HPDE6-E6E7 (cell line): ENCODE data around the gene GEMIN7.

Experiments used
- DNase-seq: peaks from one replicate; pipeline ENCODE4 v3.0.0; 2011; ENCODE audit warnings: missing footprints; ENCODE audit errors: extremely low spot score

The GEMIN7 gene

GRCh38 chr19:45128806-45129205 lies 49.7 kb downstream of the GEMIN7 start:
- no peak for DNase-seq

DNA sequence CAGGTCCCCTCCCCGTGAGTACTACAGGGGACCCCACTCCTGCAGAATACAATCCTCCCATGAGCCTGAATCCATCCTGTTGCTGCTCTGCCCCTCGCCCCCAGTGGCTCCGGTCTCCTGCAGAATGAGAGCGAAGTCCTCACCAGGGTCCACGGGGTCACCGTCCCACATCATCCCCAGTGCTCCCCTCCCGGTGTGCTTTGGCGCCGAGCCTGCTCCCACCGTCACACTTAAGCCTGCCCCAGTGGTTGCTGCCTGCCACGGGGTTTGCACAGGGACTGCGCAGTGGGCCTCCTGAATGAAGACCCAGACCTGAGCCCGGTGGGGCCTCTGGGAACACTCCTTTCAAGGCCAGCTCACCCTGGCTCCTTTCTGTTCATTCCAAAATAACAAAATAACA lies 51.2 kb downstream of the GEMIN7 start:
- no peak for DNase-seq

GRCh38 chr19:45130888-45131615 lies 52.0 kb downstream of the GEMIN7 start:
- no peak for DNase-seq

- DNase-seq = no peak
These were observed 54.6 kb downstream of the GEMIN7 start for GRCh38 chr19:45133661-45134060.

DNA sequence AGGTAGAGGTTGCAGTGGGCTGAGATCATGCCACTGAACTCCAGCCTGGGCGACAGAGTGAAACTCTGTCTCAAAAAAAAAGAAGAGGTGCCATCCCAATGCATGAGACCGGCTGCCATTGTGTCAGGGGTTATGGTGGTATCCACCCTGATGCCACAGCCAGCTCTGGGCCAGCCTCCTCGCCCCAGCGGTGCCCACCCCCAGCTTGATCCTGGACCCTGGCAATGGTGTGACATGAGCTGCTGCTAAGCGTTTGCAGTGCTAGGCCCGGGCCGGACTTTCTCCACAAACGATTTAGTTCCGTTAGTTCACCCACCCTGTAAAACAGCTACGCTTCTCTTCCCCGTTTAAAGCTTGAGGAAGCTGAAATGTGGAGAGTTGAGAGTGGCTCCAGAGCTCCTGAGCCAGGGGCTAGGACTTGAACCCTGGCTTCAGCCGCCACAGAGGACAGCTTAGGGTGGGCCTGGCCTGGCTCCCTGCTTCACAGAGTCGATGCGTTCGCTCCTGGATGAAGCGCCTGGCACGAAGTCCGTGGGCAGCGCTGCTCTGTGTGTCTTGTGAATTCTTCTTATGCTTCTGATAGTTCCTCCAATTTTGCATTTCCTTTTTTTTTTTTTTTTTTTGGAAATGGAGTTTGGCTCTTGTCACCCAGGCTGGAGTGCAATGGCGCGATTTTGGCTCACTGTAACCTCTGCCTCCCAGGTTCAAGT lies 56.3 kb downstream of the GEMIN7 start:
- DNase-seq = no peak

- DNase-seq = no peak
These were observed 57.6 kb downstream of the GEMIN7 start for GRCh38 chr19:45136507-45137178.

DNA sequence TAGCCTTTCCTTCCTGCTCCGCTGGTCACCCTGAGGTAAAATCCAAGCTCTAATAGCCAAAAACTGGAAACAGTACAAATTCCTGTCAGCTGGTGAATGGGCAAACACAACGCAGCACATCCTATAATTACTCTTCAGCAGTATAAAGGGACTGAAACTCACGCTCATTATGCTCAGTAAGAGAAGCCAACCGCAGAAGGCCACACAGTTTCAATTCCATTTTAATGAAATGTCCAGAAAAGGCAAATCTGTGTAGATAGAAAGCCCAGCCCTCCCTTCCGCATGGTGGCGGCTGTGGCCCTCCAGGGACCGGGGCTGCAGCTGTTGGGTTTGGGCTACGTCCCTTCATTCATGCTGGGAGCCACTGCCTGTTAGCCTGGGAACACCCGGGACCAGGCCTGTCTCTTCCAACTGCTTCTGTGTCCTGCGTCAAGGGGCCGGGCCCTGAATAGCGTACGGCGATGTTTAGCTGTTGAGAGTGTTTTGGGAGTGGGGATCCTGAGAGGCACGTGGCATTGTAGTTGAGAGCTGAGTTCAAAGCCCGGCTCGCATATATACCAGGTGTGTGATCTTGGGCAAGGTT lies 58.2 kb downstream of the GEMIN7 start:
- DNase-seq = no peak

DNA sequence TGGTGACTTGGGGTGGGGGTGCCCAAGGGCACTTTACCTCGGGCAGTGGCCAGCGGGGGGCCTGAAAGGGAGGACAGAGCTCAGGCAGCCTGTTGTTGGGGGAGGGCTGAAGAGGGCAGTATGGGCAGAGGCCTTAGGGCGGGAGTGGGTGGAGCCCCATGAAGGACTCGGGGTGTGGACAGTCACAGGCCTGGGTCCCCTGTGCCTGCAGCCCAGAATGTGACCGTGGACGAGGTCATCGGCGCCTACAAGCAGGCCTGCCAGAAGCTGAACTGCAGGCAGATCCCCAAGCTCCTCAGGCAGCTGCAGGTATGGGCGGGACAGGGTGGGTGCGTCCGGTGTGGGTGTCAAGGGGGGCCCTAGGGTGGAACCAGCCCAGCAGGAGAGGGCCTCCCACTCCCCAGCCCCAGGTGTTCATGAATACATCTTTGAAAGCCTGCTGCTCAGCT lies 59.3 kb downstream of the GEMIN7 start:
- no peak for DNase-seq

GRCh38 chr19:45139286-45140143 lies 60.5 kb downstream of the GEMIN7 start:
- DNase-seq = no peak

DNA sequence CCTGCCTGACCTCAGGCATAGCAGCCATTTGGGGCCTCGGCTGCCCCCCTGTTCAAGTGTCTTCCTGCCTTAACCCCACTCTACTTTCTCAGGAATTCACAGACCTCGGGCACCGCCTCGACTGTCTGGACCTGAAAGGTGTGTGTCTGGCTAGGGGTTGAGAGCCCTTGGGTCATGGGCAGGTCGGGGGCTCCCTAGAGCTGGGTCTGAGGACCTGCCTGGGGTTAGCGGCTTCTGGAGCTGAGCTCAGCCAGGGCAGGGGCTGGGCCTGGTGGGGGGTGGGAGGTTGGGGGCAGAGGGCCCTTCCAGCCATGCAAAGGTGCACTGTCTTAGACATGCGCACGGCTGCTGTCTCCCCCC lies 61.1 kb downstream of the GEMIN7 start:
- DNase-seq = no peak

- DNase-seq = no peak
These were observed 61.5 kb downstream of the GEMIN7 start for GRCh38 chr19:45140533-45140932.
